ENCODE data around the gene ATP6V0B. TPM values are rescaled to one million over a fixed set of nuclear protein-coding genes. Genes with fewer than 3 reads are reported as not detected.
A peak's percentile ranks its signal among the peaks of the same experiment; 100 is the strongest.

The ATP6V0B gene
- total RNA-seq (2014; rRNA removed) (207 and 241 TPM in 2 replicates), Bru-seq, nascent RNA (percentile 88 among the genes with signal in this experiment), BruChase-seq, experiment 1, labeled RNA remaining after a 6-hour chase (percentile 97 among the genes with signal in this experiment), BruChase-seq, experiment 2, labeled RNA remaining after a 2-hour chase (percentile 96 among the genes with signal in this experiment)
- long read RNA-seq, transcript ATP6V0B-205 (8 exons, 1,298 nt), result major isoform, 249 of 342 reads
- long read RNA-seq, transcript ATP6V0B-201 (7 exons, 944 nt), result minor isoform, 36 of 342 reads
- long read RNA-seq, transcript ATP6V0B-211 (6 exons, 825 nt), result minor isoform, 5 of 342 reads
- long read RNA-seq, partial matches to known transcripts, result 14 of 342 reads
- long read RNA-seq, other reads (novel, unspliced or antisense), result 31 of 342 reads

DNA sequence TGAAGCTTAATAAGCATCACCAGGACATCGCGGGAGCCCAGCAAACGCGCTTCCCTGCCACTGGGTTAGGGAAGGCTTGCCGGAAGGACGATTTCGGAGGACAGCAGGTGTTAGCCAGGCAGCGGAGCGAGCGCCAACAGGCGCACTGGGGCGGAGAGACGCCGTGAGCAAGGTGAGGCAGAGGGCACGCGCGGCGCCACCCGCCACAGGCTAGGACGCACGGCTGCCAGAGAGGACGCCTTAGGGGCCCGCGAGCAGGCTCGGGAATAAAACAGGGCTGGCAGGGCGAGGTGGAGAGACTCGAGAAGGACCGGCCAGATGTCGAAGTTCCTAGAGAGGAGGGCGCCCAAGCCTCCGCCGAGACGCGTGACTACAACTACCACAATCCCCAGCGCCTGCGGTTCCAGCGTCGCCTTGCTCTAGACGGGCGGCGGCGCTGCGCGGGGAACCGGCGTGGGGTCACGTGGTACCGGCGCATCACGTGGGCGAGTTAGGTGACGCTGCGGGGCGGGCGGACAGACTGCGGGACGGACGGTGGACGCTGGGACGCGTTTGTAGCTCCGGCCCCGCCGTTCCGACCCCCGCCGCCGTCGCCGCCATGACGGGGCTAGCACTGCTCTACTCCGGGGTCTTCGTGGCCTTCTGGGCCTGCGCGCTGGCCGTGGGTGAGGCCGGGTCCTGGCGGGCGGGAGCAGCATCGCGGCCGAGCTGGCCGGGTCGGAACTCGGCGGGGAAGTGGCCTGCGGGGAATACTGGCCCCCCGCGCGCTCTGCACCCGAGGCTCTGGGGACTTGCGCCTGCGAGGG is at the start of gene ATP6V0B:
Gene ATP6V0B (plus strand): TSS at position 518 of the 806 bp plus-strand sequence. CDS start 81 bp downstream, at position 599.
- H3K4me1 ChIP-seq (ENCODE audit: insufficient read depth, low read length), result peaks cover 50% of the 10 kb centered on the region
- CTCF ChIA-PET, result interaction anchor here (0.6 to 0.9 kb wide), 2 partner anchors 38 to 40 kb away, joined by 3 to 4 read pairs; no protein-coding TSS in a partner anchor
- intact Hi-C loops (cut with micrococcal nuclease), result no loop called here

GRCh38 chr1:43925846-43926245 is 48.9 kb upstream of the ATP6V0B start:
- TF ChIP-seq EZH2phosphoT487 (IDR thresholded peaks at IDR 0.05; ENCODE audit: borderline replicate concordance, low read length) (no peak), CTCF (conservative IDR thresholded peaks at IDR 0.05; ENCODE audit: low read depth, low read length) (no peak), EZH2 (IDR thresholded peaks at IDR 0.05; ENCODE audit: low read length, unreplicated experiment) (no peak)
- Histone ChIP-seq H3F3A (ENCODE audit: low read length, unreplicated experiment) (no peaks in the 10 kb centered on the region), H3K79me2 (ENCODE audit: low read length) (no peaks in the 10 kb centered on the region), H2AFZ (ENCODE audit: low read length) (no peak overlapping the region), H3K9me3 (ENCODE audit: low read length) (no peaks in the 10 kb centered on the region), H3K4me1 (ENCODE audit: insufficient read depth, low read length) (peaks cover 22% of the 10 kb centered on the region), H3K27me3 (ENCODE audit: low read length) (no peaks in the 10 kb centered on the region), H3K27ac (ENCODE audit: low read length) (no peak overlapping the region), H3K9ac (ENCODE audit: low read length) (no peak overlapping the region), H3K4me2 (ENCODE audit: low read length) (no peak overlapping the region), H4K20me1 (ENCODE audit: low read length) (no peaks in the 10 kb centered on the region), H3K9me2 (replicated peaks; ENCODE audit: low read length) (no peaks in the 10 kb centered on the region), H3K36me3 (ENCODE audit: low read depth, low read length) (no peaks in the 10 kb centered on the region), H3K4me3 (ENCODE audit: low read length) (no peak overlapping the region)
- BruUV-seq (replicated peaks), result no TSS peak
- ATAC-seq, result no peak
- ChIA-PET CTCF (no interaction called here), POLR2A (ENCODE audit: unreplicated experiment) (no interaction called here)
- no peak for DNase-seq
- intact Hi-C loops (cut with micrococcal nuclease), result no loop called here

More for the DNA sequence above, at the start of gene ATP6V0B:
- TSS peak; percentile 25 for BruUV-seq (replicated peaks)
- Histone ChIP-seq H4K20me1 (ENCODE audit: low read length) (peaks cover 23% of the 10 kb centered on the region; the same call in 1 of the 2 replicates), H3K9me2 (replicated peaks; ENCODE audit: low read length) (no peaks in the 10 kb centered on the region), H3K79me2 (ENCODE audit: low read length) (peaks cover 65% of the 10 kb centered on the region), H3K27ac (ENCODE audit: low read length) (peak within 1 kb of the TSS; percentile 55), H3K9ac (ENCODE audit: low read length) (peak within 1 kb of the TSS; percentile 95), H3K27me3 (ENCODE audit: low read length) (no peaks in the 10 kb centered on the region), H3K4me2 (ENCODE audit: low read length) (peak within 1 kb of the TSS; percentile 99), H3K9me3 (ENCODE audit: low read length) (no peaks in the 10 kb centered on the region), H3K36me3 (ENCODE audit: low read depth, low read length) (peaks cover 36% of the 10 kb centered on the region), H3F3A (ENCODE audit: low read length, unreplicated experiment) (no peaks in the 10 kb centered on the region), H2AFZ (ENCODE audit: low read length) (peak within 1 kb of the TSS; percentile 91), H3K4me3 (ENCODE audit: low read length) (peak within 1 kb of the TSS; percentile 94)
- ATAC-seq, result peak; percentile 63
- TF ChIP-seq EZH2 (IDR thresholded peaks at IDR 0.05; ENCODE audit: low read length, unreplicated experiment), result no peak
- no peak for TF ChIP-seq CTCF (conservative IDR thresholded peaks at IDR 0.05; ENCODE audit: low read depth, low read length)
- TF ChIP-seq EZH2phosphoT487 (IDR thresholded peaks at IDR 0.05; ENCODE audit: borderline replicate concordance, low read length), result no peak
- peak; percentile 95 for DNase-seq
- POLR2A ChIA-PET (ENCODE audit: unreplicated experiment), result no interaction called here
